Esophagus muscularis mucosa (tissue), 4 donors: ENCODE data around the gene SLC35B1.

ENCODE experiments used
- EP300 ChIP-seq: sonication (generic); formaldehyde crosslinking; IDR thresholded peaks from one replicate; pipeline ENCODE4 v1.6.1; 2017; ENCODE audit warnings: antibody characterized with exemption
- POLR2A ChIP-seq: fragments of 450-650 bp; IDR thresholded peaks from one replicate; pipeline ENCODE4 v1.6.1; 2017; ENCODE audit warnings: antibody characterized with exemption, moderate library complexity, mild to moderate bottlenecking, low read depth
- POLR2AphosphoS5 ChIP-seq, 2 donors: sonication (generic); formaldehyde crosslinking; IDR thresholded peaks; one replicate each; pipeline ENCODE4 v1.6.1; 2017; ENCODE audit warnings: antibody characterized with exemption in 2 of 2
- TF ChIP-seq, protein P1 (sequence below), 3 experiments: fragments of 200-600 bp in 2 of 3; fragments of 450-650 bp in 1 of 3; sonication (generic) in 2 of 3; IDR thresholded peaks; one replicate each; pipeline ENCODE4 v1.5.1; 2017 to 2019; ENCODE audit warnings: antibody characterized with exemption in 3 of 3, mild to moderate bottlenecking in 2 of 3, moderate library complexity in 1 of 3

DNA sequence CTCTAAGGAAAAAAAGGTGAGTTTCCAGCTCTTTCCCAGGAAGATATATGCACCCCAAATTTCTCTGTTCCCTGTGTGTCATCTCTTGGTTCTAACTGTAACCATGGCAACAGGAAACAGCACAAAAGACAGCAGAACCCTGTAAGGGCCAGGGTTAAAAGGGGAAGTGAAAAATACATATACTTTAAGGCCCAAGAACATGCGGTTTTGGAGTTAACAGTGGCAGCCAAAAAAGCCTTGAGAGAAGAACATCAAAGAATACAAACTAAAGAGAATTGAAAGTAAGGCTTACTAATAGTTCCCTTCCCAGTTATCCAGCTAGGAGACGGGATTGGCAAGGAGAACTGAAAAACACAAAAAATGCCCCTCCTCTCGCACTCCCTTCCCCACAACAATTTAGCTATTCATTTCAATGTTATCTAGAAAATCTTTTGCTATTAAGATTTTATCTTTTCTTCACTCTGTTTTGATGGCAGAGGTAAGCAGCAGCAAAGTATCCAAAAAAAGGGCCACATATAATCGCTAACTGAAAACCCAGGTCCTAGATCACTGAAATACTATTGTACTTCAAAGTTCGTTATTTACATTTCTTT is 31.4 kb downstream of the SLC35B1 start:
- TF ChIP-seq, protein P1, sequence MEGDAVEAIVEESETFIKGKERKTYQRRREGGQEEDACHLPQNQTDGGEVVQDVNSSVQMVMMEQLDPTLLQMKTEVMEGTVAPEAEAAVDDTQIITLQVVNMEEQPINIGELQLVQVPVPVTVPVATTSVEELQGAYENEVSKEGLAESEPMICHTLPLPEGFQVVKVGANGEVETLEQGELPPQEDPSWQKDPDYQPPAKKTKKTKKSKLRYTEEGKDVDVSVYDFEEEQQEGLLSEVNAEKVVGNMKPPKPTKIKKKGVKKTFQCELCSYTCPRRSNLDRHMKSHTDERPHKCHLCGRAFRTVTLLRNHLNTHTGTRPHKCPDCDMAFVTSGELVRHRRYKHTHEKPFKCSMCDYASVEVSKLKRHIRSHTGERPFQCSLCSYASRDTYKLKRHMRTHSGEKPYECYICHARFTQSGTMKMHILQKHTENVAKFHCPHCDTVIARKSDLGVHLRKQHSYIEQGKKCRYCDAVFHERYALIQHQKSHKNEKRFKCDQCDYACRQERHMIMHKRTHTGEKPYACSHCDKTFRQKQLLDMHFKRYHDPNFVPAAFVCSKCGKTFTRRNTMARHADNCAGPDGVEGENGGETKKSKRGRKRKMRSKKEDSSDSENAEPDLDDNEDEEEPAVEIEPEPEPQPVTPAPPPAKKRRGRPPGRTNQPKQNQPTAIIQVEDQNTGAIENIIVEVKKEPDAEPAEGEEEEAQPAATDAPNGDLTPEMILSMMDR (IDR thresholded peaks at IDR 0.05): no peak
- no peak for TF ChIP-seq EP300
- TF ChIP-seq POLR2A: no peak
- TF ChIP-seq POLR2AphosphoS5 (IDR thresholded peaks at IDR 0.05): no peak
